A204.1 (cell line): ENCODE data around the gene TMEM135.
"Not testable (repeated sequence)": the region's sequence is repeated elsewhere in the genome, so short reads cannot be mapped to it uniquely, and the experiment has no call there.

Experiments used
- FAIRE-seq: peaks from 2 replicates; lab custom pipeline; 2012; peaks lifted over from hg19 to GRCh38; lab: Jason Lieb, UNC

TMEM135 gene

DNA sequence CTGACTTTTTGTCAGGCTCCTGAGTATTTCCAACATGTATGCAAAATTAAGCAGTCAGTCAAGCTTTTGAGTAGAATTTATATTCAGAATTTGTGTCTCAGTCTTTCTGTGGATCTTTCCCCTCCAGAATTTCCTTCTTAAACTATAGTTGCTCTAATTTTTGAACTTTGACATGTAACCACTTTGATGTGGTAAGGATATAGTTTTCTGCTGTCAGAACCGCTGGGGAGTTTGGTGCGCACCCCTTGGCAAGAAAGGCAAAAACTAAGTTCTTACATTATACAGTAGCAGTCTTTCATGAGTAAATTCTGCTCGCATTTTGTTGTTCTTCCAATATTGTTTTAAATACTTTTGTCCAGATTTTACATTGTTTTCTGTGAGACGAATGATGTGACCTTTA is 105.9 kb downstream of the TMEM135 start:
- FAIRE-seq = no peak

GRCh38 chr11:87144252-87144651 is 106.5 kb downstream of the TMEM135 start:
- FAIRE-seq = no peak

GRCh38 chr11:87148749-87149148 is 111.0 kb downstream of the TMEM135 start:
- FAIRE-seq = no peak

DNA sequence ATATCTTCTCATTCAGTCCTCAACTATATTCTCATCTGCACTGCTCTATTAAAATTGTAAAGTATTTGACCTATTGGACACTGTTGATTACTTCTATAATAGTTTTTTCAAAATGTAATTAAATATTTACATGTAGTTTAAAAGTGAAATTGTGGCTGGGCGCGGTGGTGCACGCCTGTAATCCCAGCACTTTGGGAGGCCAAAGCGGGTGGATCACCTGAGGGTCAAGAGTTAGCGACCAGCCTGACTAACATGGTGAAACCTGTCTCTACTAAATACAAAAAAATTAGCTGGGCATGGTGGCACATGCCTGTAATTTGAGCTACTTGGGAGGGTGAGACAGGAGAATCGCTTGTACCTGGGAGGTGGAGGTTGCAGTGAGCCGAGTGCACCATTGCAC is 112.0 kb downstream of the TMEM135 start:
- FAIRE-seq = not testable (repeated sequence)

DNA sequence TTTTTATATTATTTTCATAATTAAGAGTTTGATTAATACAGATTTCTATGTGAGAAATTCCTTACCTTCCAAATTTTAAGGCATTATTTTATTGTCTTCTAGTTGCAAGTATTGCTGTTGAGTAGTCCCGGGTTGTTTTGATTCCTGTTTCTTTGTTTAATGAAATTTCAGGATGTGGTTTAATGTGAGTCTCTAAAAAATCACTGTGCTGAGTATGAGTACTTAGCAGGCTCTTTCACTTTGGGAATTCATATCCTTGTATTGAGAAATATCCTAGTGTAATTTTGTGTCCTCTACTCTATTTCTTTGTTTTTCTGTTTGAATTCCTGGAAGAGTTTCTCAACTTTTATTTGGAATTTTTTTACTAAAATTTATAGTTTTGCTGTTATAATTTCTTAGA is 113.2 kb downstream of the TMEM135 start:
- FAIRE-seq = no peak

DNA sequence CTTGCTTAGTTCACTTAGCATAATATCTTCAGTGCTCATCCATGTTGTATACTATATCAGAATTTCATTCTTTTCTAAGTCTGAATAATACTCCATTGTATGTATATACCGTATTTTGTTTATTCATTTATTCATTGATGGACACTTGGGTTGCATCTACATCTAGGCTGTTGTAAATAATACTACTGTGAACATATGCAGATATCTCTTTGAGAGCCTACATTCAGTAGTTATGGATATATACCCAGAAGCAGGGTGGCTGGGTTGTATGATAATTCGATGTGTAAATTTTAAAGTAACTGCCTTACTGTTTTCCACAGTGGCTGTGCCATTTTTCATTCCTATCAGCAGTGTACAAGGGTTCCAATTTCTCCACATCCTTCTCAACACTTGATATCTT is 116.5 kb downstream of the TMEM135 start:
- FAIRE-seq = no peak

GRCh38 chr11:87156970-87157369 is 119.2 kb downstream of the TMEM135 start:
- FAIRE-seq = no peak

DNA sequence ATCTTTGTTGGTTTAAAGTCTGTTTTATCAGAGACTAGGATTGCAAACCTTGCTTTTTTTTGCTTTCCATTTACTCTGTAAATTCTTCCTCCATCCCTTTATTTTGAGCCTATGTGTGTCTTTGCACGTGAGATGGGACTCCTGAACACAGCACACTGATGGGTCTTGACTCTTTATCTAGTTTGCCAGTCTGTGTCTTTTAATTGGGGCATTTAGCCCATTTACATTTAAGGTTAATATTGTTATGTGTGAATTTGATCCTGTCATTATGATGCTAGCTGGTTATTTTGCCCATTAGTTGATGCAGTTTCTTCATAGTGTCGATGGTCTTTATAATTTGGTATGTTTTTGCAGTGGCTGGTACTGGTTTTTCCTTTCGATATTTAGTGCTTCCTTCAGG is 131.3 kb downstream of the TMEM135 start:
- not testable (repeated sequence) for FAIRE-seq

DNA sequence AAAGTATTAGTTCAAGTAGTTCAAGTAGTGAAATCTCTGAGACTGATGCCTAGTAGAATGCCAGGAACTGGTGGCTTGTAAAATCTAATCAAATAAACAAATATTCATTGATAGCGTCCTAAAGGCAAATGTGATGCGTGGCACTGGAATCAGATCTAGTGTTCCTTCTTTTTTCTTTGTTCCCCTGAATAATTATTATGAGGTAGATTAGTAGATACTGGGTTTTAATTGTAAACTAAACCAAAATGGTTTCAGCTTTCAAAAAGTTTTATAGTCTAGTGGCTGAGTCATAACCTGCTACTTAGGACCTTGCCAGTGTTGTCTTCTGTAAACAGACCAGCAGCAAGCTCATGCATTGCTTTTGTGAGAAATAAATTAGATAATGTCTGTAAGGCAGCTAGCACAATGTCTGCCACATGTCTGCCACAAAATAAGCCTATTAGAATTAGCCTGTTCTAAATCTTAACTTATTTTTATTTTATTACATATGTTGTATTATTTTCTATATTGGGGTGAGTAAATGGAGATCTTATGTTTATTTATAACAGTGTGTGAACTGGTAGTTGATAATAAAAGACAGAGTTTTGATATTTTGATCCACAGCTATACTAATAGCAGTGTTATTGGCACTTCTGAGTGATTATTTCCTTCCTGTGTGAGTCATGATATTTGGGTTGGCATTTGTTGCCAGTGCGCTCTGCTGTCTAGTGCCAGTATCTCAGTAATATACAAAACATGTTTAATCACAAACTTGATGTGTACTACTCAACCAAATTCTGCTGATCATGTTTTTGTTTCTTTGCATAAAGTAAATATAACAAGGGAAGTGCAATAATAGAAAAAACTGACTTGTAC is 135.7 kb downstream of the TMEM135 start:
- FAIRE-seq = no peak

GRCh38 chr11:87174870-87175269 is 137.1 kb downstream of the TMEM135 start:
- FAIRE-seq = no peak

GRCh38 chr11:87176044-87176443 is 138.3 kb downstream of the TMEM135 start:
- no peak for FAIRE-seq

- FAIRE-seq = no peak
Observed at GRCh38 chr11:87179621-87180020, 141.9 kb downstream of the TMEM135 start.

DNA sequence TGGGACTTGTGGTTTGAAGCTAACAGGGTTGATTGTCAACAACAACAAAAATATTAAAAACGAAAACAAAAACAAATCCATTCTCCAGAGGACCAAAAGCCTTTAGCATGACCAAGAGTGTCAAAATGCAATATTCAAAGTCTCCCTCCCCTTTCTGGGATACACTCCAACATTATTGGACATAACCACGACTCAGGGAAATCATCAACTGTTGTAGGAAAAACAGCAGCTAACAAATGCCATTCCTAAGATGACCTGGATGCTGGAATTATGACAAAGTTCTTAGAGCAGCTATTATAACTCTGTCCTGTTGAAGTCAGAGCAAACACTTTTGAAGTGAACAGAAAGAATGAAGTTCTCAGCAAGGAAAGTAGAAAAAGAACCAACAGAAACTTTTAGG is 143.0 kb downstream of the TMEM135 start:
- no peak for FAIRE-seq

GRCh38 chr11:87181143-87181542 is 143.4 kb downstream of the TMEM135 start:
- FAIRE-seq = no peak

DNA sequence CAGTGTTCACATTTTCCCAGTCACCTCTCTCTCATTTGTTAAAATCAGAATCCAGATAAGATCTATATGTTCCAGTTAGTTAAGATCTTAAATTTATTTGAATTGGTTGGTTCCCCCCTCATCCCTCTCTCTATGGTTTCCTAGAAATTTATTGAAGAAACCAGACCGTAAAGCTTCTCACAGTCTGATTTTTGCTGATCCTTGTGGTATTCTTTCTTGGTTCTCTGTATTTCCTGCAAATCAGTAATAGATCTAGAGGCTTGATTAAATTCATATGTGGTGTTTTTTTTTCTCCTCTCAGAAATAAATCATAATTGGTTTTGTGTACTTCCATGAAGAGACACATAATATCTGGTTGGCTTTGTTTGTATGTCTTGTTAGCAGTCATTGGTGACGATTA is 147.5 kb downstream of the TMEM135 start:
- FAIRE-seq = no peak

DNA sequence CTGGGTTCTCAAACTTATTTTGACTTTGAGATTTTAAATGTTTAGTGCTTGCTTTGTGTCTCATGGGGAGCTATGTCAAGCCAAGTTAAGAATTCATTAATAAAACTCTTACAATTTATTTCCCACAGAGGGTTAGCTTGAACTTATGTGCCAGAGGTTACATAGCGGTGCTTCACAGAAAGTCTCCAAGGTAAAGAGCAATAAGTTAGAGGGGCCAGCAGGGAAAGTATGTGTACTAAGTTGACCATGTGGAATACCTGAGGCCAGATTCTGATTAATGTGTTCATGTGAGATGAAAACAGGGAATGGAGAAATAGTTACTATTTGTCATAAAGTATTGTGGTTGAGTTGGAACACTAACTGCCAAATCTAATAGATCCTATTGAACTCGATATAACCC is 149.3 kb downstream of the TMEM135 start:
- no peak for FAIRE-seq

DNA sequence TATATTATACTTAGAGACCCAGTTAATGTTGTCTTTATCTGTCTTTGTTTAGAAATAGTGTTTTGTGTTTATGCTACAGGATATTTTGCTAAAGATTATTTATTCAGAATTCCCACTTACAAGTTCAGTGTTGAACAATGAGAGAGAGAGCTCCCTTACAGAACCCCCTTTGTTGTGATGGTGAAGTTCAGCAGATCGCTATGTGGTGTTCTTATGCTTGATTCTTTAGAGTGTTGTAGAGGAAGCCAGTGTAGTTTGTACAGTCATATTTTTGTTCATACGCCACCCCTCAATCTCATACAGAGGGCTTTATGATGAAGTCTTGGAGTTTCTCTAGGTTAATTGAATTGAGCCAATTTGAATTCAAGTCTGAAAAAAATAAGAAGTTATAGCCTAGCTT is 150.2 kb downstream of the TMEM135 start:
- no peak for FAIRE-seq

DNA sequence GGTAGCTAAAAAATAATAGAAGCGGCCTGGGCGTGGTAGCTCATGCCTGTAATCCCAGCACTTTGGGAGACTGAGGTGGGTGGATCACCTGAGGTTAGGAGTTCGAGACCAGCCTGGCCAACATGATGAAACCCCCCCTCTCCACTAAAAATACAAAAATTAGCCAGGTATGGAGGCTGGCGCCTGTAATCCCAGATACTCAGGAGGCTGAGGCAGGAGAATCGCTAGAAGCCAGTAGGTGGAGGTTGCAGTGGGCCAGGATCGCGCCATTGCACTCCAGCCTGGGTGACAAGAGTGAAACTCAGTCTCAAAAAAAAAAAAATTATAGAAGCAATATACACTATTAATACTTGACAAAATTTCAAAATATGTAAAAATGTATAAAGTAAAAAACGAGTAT is 150.7 kb downstream of the TMEM135 start:
- FAIRE-seq = not testable (repeated sequence)

DNA sequence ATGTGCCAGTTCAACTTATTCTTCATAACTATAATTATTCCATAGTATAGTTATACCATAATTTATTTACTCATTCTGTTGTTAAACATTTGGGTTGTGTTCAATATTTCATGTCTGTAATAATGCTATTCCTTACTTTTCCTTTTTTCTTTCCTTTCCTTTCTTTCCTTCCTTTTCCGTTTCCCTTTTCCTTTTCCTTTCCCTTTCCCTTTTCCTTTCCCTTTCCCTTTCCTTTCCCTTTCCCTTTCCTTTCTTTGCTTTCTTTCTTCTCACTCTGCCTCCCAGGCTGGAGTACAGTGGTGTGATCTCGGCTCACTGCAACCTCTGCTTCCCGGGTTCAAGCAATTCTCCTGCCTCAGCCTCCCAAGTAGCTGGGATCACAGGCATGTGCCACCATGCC is 151.2 kb downstream of the TMEM135 start:
- not testable (repeated sequence) for FAIRE-seq

DNA sequence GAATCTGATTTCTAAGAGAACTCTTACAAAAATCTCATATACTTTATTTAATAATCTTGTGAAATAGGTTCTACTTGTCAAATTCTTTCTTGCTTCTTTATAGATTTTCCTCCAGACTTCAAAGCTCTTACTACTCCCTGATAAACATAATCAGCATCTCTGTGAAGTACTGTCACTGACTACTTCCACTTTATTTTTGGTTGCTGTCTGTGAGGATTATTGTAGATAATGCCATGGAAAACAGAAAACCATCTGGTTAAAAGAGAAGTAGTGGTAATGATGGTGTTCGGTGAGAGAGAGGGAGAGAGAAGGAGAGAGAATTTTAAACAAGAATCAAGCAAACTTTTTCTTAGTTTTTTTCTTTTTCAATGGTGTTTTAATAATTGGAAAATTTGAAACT is 152.3 kb downstream of the TMEM135 start:
- no peak for FAIRE-seq

DNA sequence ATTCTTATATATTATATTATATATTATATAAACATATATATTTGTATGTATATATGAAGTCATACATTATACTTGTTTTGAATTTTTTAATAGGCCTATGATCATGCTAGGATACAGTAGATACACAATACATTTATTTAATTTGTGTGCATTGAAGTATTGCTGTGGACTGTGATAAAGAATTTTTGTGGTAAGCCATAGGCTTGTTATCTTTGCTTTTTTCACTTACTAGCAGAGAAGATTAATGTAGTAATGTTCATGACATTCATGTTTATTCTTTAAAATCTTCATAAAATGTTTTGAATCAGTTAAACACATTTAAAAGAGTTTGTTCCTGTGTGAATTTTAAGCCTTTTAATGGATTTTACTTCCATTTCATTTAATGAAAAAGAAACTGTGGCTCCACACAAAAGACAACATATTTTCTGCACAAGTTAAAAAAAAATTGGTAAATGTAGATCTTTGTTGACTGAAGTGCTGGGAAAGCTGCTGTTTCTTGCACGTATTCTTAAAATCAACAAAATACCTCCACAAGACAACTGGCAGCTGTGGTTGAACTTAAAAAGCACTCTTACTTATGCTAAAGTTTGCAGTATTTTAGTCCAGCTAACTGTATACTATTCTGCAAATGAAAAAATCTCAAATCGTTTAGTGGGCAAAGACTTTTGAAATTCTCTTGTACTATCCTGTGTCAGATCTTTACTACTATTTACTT is 156.2 kb downstream of the TMEM135 start:
- FAIRE-seq = no peak

DNA sequence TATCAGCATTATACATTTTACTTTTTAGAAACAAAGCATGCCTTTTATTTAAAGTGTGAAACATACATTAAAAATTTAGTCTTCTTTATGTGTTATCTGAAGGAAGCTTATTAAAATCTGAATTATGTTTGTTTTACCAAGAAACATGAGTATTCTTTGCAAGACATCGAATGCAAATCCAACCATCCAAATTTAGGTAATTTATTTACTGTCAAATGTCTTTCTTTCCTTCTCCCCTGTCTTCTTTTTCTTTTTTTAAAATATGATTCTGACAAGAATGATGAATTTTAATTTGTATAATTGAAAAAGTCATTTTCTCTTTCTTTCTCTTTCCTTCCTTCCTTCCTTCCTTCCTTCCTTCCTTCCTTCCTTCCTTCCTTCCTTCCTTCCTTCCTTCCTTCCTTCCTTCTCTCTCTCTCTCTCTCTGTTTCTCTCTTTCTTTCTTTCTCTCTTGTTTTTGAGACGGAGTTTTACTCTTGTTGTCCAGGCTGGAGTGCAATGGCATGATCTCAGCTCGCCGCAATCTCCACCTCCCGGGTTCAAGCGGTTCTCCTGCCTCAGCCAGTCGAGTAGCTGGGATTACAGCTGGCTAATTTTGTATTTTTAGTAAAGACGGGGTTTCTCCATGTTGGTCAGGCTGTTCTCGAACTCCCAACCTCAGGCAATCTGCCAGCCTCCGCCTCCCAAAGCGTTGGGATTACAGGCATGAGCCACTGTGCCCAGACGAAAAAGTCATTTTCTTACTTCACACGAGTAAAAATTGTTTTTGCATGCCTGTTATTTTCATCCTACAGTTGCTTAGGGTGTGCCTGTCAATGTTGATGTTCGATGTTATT is 157.5 kb downstream of the TMEM135 start:
- FAIRE-seq = peak; percentile 47
